DND-41 (cell line): Measurements from ENCODE around the gene WDR45B.

ENCODE experiments used
- ATAC-seq: fragments of 200-7000 bp; cut with Tn5 transposase; 3 replicates; pipeline ENCODE4 v1.9.1; 2021; ENCODE audit warnings: low read depth; ENCODE audit not compliant: insufficient read depth
- DNase-seq: peaks from one replicate; pipeline ENCODE4 v3.0.0-alpha.2; 2020
- H2AFZ ChIP-seq: 2 replicates; pipeline ENCODE4 v1.6.0; 2012; ENCODE audit warnings: low read depth, low read length
- H3K27ac ChIP-seq: 2 replicates; pipeline ENCODE4 v1.5.1; 2012; ENCODE audit warnings: low read length, inconsistent platforms
- H3K27me3 ChIP-seq: fragments of 200-600 bp; sonication (generic); 2 replicates; pipeline ENCODE4 v1.6.0; 2012; ENCODE audit warnings: low read length, mild to moderate bottlenecking, inconsistent platforms; ENCODE audit not compliant: insufficient read depth, poor library complexity
- H3K36me3 ChIP-seq: 2 replicates; pipeline ENCODE4 v1.5.1; 2012; ENCODE audit warnings: low read length, inconsistent platforms; ENCODE audit not compliant: insufficient read depth
- H3K4me1 ChIP-seq: 2 replicates; pipeline ENCODE4 v1.5.1; 2012; ENCODE audit warnings: mild to moderate bottlenecking, low read length; ENCODE audit not compliant: insufficient read depth
- H3K4me2 ChIP-seq: 2 replicates; pipeline ENCODE4 v1.6.0; 2012; ENCODE audit warnings: mild to moderate bottlenecking, moderate library complexity, low read length, inconsistent platforms; ENCODE audit not compliant: insufficient read depth
- H3K4me3 ChIP-seq, 2 experiments: fragments of 200-600 bp in 1 of 2; shearing (Covaris generic) in 1 of 2; 2 replicates each; pipeline ENCODE4 v1.5.1; 2012 to 2016; ENCODE audit warnings: inconsistent platforms in 2 of 2, low read length in 2 of 2, mild to moderate bottlenecking in 2 of 2, low read depth in 1 of 2, moderate library complexity in 1 of 2
- H3K79me2 ChIP-seq: 2 replicates; pipeline ENCODE4 v1.6.0; 2012; ENCODE audit warnings: low read length, inconsistent platforms; ENCODE audit not compliant: insufficient read depth
- H3K9ac ChIP-seq: 2 replicates; pipeline ENCODE4 v1.6.0; 2012; ENCODE audit warnings: low read depth, mild to moderate bottlenecking, inconsistent platforms, low read length, moderate library complexity
- H3K9me3 ChIP-seq: 2 replicates; pipeline ENCODE4 v1.5.1; 2012; ENCODE audit warnings: low read length, moderate library complexity, mild to moderate bottlenecking, inconsistent platforms; ENCODE audit not compliant: insufficient read depth, severe bottlenecking
- H4K20me1 ChIP-seq: 2 replicates; pipeline ENCODE4 v1.6.0; 2012; ENCODE audit warnings: low read length; ENCODE audit not compliant: insufficient read depth
- CTCF ChIP-seq: IDR thresholded peaks from 2 replicates; pipeline ENCODE4 v1.5.1; 2012; ENCODE audit warnings: borderline replicate concordance, low read length, moderate library complexity, mild to moderate bottlenecking; ENCODE audit not compliant: poor library complexity, severe bottlenecking; ENCODE audit errors: extremely low read depth
- EZH2 ChIP-seq: IDR thresholded peaks from 3 replicates; pipeline ENCODE4 v1.6.1; 2012; ENCODE audit warnings: borderline replicate concordance, low read depth, mild to moderate bottlenecking, moderate library complexity, low read length, inconsistent platforms; ENCODE audit not compliant: severe bottlenecking

WDR45B gene

GRCh38 chr17:82574041-82574440 lies 74.2 kb downstream of the WDR45B start:
- Histone ChIP-seq H3K4me1 (no peaks in the 10 kb centered on the region), H4K20me1 (peaks cover 40% of the 10 kb centered on the region), H3K36me3 (peaks cover 89% of the 10 kb centered on the region), H3K4me3 (no peak overlapping the region), H3K9me3 (no peaks in the 10 kb centered on the region), H2AFZ (no peak overlapping the region), H3K27ac (no peak overlapping the region), H3K79me2 (peaks cover 82% of the 10 kb centered on the region), H3K9ac (no peak overlapping the region), H3K4me2 (no peak overlapping the region), H3K27me3 (no peaks in the 10 kb centered on the region)
- no peak for ATAC-seq
- TF ChIP-seq CTCF (no peak), EZH2 (no peak)
- DNase-seq = no peak

- Histone ChIP-seq H3K4me1 (no peaks in the 10 kb centered on the region), H3K27ac (no peak overlapping the region), H3K79me2 (peaks cover 84% of the 10 kb centered on the region), H3K36me3 (peaks cover 92% of the 10 kb centered on the region), H3K4me3 (no peak overlapping the region), H2AFZ (no peak overlapping the region), H3K27me3 (no peaks in the 10 kb centered on the region), H3K4me2 (no peak overlapping the region), H3K9ac (no peak overlapping the region), H4K20me1 (peaks cover 45% of the 10 kb centered on the region), H3K9me3 (no peaks in the 10 kb centered on the region)
- no peak for TF ChIP-seq CTCF
- TF ChIP-seq EZH2 = no peak
- DNase-seq = no peak
- ATAC-seq = no peak
Observed at GRCh38 chr17:82571855-82572254, 76.4 kb downstream of the WDR45B start.

DNA sequence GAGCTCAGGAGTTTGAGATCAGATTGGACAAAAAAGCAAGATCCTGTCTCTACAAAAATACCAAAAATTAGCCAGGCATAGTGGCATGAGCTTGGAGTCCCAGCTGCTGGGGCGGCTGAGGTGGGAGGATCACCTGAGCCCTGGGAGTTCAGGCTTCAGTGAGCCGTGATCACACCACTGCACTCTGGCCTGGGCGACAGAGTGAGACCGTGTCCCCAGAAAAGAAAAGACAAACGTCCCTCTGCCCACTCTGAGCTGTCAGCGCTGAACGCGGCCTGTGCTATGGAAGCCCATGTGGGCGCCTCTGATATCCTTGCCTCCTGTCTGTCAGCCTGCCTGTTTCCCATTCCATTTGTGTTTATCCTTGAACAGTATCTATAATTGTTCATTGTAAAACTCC lies 78.0 kb downstream of the WDR45B start:
- Histone ChIP-seq H3K27me3 (no peaks in the 10 kb centered on the region), H2AFZ (no peak overlapping the region), H3K36me3 (peaks cover 94% of the 10 kb centered on the region), H3K27ac (no peak overlapping the region), H3K9ac (no peak overlapping the region), H4K20me1 (peaks cover 53% of the 10 kb centered on the region), H3K4me2 (no peak overlapping the region), H3K9me3 (no peaks in the 10 kb centered on the region), H3K4me3 (no peak overlapping the region), H3K4me1 (no peaks in the 10 kb centered on the region), H3K79me2 (peaks cover 90% of the 10 kb centered on the region)
- TF ChIP-seq EZH2 (no peak), CTCF (no peak)
- ATAC-seq (no peak), DNase-seq (no peak)

DNA sequence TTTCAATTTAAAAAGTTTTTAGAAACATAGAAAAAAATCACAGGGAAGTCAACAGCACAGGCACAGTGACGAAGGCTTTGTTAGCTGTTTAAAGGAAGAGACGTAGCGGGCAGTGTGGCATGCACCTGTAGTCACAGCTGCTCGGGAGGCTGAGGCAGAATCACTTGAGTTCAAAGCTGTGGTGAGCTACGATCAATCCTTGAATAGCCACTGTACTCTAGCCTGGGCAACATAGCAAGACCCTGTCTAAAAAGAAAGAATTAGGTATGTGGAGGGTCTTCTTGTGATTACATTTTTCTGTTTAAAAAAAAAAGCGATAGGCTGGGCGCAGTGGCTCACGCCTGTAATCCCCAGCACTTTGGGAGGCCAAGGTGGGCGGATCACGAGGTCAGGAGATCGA lies 78.6 kb downstream of the WDR45B start:
- Histone ChIP-seq H2AFZ (no peak overlapping the region), H3K4me3 (no peak overlapping the region), H3K79me2 (peaks cover 90% of the 10 kb centered on the region), H3K9ac (no peak overlapping the region), H4K20me1 (peaks cover 55% of the 10 kb centered on the region), H3K27ac (no peak overlapping the region), H3K36me3 (peaks cover 94% of the 10 kb centered on the region), H3K9me3 (no peaks in the 10 kb centered on the region), H3K27me3 (no peaks in the 10 kb centered on the region), H3K4me2 (no peak overlapping the region), H3K4me1 (no peaks in the 10 kb centered on the region)
- TF ChIP-seq CTCF = no peak
- no peak for TF ChIP-seq EZH2
- ATAC-seq (no peak), DNase-seq (no peak)
